H1 (cell line): ENCODE measurements around the gene SPATA6L. TPM values are rescaled to one million over a fixed set of nuclear protein-coding genes. Genes with fewer than 3 reads are reported as not detected.

ENCODE experiments used
- CTCF ChIA-PET: fragments of 300-600 bp; sonication (Branson Sonifier 250); formaldehyde crosslinking; loops from one replicate; lab custom pipeline; 2021; ENCODE audit not compliant: partially characterized antibody; lab: Charles Lee
- POLR2A ChIA-PET: fragments of 300-600 bp; sonication (Branson Sonifier 250); formaldehyde crosslinking; loops from one replicate; lab custom pipeline; 2021; ENCODE audit warnings: inconsistent platforms; ENCODE audit not compliant: partially characterized antibody; lab: Charles Lee
- DNase-seq, 2 experiments: peaks; one replicate each; pipeline versions ENCODE4 v3.0.0 to v3.0.0-alpha.2; 2010 to 2022; ENCODE audit warnings: low spot score in 2 of 2, low read depth in 1 of 2, mixed read lengths in 1 of 2
- FAIRE-seq: peaks from 2 replicates; lab custom pipeline; 2011; peaks lifted over from hg19 to GRCh38; lab: Jason Lieb, UNC
- H2AFZ ChIP-seq: 2 replicates; pipeline ENCODE4 v1.8.1; 2012; ENCODE audit warnings: low read length, inconsistent platforms
- H2AK5ac ChIP-seq: 2 replicates; pipeline ENCODE4 v1.6.1; 2013; ENCODE audit warnings: low read depth, low read length
- H2BK120ac ChIP-seq: replicated peaks from 2 replicates; pipeline ENCODE3; 2013; ENCODE audit warnings: low read depth, low read length, inconsistent platforms
- H2BK12ac ChIP-seq: 2 replicates; pipeline ENCODE4 v1.6.1; 2013; ENCODE audit warnings: low read depth, low read length
- H2BK15ac ChIP-seq: 2 replicates; pipeline ENCODE4 v1.6.1; 2013; ENCODE audit warnings: low read length
- H2BK20ac ChIP-seq: 2 replicates; pipeline ENCODE4 v1.6.1; 2013; ENCODE audit warnings: low read length
- H2BK5ac ChIP-seq: 2 replicates; pipeline ENCODE4 v1.6.1; 2013; ENCODE audit warnings: low read depth, low read length
- H3K14ac ChIP-seq: 2 replicates; pipeline ENCODE4 v1.6.1; 2013; ENCODE audit warnings: inconsistent platforms; ENCODE audit not compliant: insufficient read length
- H3K18ac ChIP-seq: 2 replicates; pipeline ENCODE4 v1.6.1; 2013; ENCODE audit warnings: low read length; ENCODE audit errors: extremely low read depth
- H3K23ac ChIP-seq: 2 replicates; pipeline ENCODE4 v1.6.1; 2013; ENCODE audit warnings: inconsistent platforms; ENCODE audit not compliant: insufficient read length
- H3K23me2 ChIP-seq: 2 replicates; pipeline ENCODE4 v1.6.1; 2013; ENCODE audit warnings: low read depth, low read length
- H3K27ac ChIP-seq: 2 replicates; pipeline ENCODE4 v1.6.1; 2011; ENCODE audit warnings: low read depth, low read length, inconsistent platforms
- H3K27me3 ChIP-seq, 4 experiments: replicated peaks in 1 of 4; 1 replicate in 1 of 4; 2 replicates in 3 of 4; pipeline versions ENCODE4 v1.6.1 to v1.8.1; 2011 to 2013; ENCODE audit warnings: low read length in 3 of 4, mild to moderate bottlenecking in 3 of 4, inconsistent platforms in 2 of 4, mixed read lengths in 2 of 4, moderate library complexity in 1 of 4; ENCODE audit not compliant: control insufficient read depth in 3 of 4, insufficient read depth in 3 of 4; ENCODE audit errors: extremely low read depth in 1 of 4
- H3K36me3 ChIP-seq, 4 experiments: 2 replicates each; pipeline versions ENCODE4 v1.6.1 to v1.8.1; 2011 to 2013; ENCODE audit warnings: mild to moderate bottlenecking in 4 of 4, low read length in 3 of 4, moderate library complexity in 2 of 4, control low read depth in 1 of 4, inconsistent platforms in 1 of 4; ENCODE audit not compliant: insufficient read depth in 4 of 4, control insufficient read depth in 2 of 4
- H3K4ac ChIP-seq: replicated peaks from 2 replicates; pipeline ENCODE3; 2013; ENCODE audit warnings: low read length, low read depth, mixed read lengths, inconsistent platforms; ENCODE audit not compliant: insufficient read length
- H3K4me1 ChIP-seq, 4 experiments: replicated peaks in 1 of 4; 1 replicate in 1 of 4; 2 replicates in 3 of 4; pipeline versions ENCODE4 v1.6.1 to v1.8.1; 2011 to 2013; ENCODE audit warnings: low read length in 3 of 4, inconsistent platforms in 2 of 4, mixed read lengths in 1 of 4; ENCODE audit not compliant: insufficient read depth in 4 of 4, control insufficient read depth in 3 of 4
- H3K4me2 ChIP-seq, 2 experiments: 2 replicates each; pipeline versions ENCODE4 v1.6.1 to v1.8.1; 2011 to 2013; ENCODE audit warnings: low read depth in 2 of 2, low read length in 2 of 2, control low read depth in 1 of 2, inconsistent platforms in 1 of 2, mild to moderate bottlenecking in 1 of 2; ENCODE audit not compliant: insufficient read depth in 1 of 2
- H3K4me3 ChIP-seq, 4 experiments: fragments of 200-600, 300-600 bp in 1 of 4; sonication (generic), shearing (Covaris generic), sonication (Bioruptor Twin) in 1 of 4; 2 replicates each; pipeline versions ENCODE4 v1.5.1 to v1.8.1; 2011 to 2016; ENCODE audit warnings: low read length in 4 of 4, low read depth in 3 of 4, control low read depth in 2 of 4, inconsistent platforms in 2 of 4, mild to moderate bottlenecking in 2 of 4, mixed read lengths in 1 of 4, moderate library complexity in 1 of 4; ENCODE audit not compliant: insufficient read depth in 2 of 4; ENCODE audit errors: extremely low read depth in 1 of 4
- H3K56ac ChIP-seq: replicated peaks from 2 replicates; pipeline ENCODE3; 2013; ENCODE audit warnings: low read depth, mild to moderate bottlenecking, mixed read lengths, low read length, inconsistent platforms; ENCODE audit not compliant: insufficient read length
- H3K79me1 ChIP-seq: 2 replicates; pipeline ENCODE4 v1.6.1; 2013; ENCODE audit warnings: low read depth, low read length, control low read depth
- H3K79me2 ChIP-seq, 2 experiments: 2 replicates each; pipeline versions ENCODE4 v1.6.1 to v1.8.1; 2012 to 2013; ENCODE audit warnings: low read length in 2 of 2, mild to moderate bottlenecking in 2 of 2, inconsistent platforms in 1 of 2; ENCODE audit not compliant: insufficient read depth in 2 of 2, control insufficient read depth in 1 of 2
- H3K9ac ChIP-seq, 4 experiments: replicated peaks in 1 of 4; 1 replicate in 1 of 4; 2 replicates in 3 of 4; pipeline versions ENCODE4 v1.6.1 to v1.8.1; 2011 to 2013; ENCODE audit warnings: low read depth in 3 of 4, low read length in 3 of 4, control low read depth in 2 of 4, mild to moderate bottlenecking in 2 of 4, moderate library complexity in 2 of 4, inconsistent platforms in 1 of 4; ENCODE audit errors: extremely low read depth in 1 of 4
- H3K9me3 ChIP-seq, 2 experiments: 2 replicates each; pipeline versions ENCODE4 v1.6.1 to v1.8.1; 2012 to 2013; ENCODE audit warnings: mild to moderate bottlenecking in 2 of 2, moderate library complexity in 2 of 2, control low read depth in 1 of 2, inconsistent platforms in 1 of 2, low read depth in 1 of 2, low read length in 1 of 2, mixed read lengths in 1 of 2; ENCODE audit not compliant: insufficient read depth in 2 of 2
- H4K20me1 ChIP-seq, 2 experiments: replicated peaks in 1 of 2; 2 replicates each; pipeline versions ENCODE3 to v1.8.1; 2011 to 2013; ENCODE audit warnings: inconsistent platforms in 2 of 2, low read length in 2 of 2, mild to moderate bottlenecking in 1 of 2; ENCODE audit not compliant: insufficient read depth in 2 of 2, control insufficient read depth in 1 of 2
- H4K5ac ChIP-seq: 2 replicates; pipeline ENCODE4 v1.6.1; 2013; ENCODE audit warnings: low read length, low read depth, mixed read lengths, inconsistent platforms; ENCODE audit not compliant: insufficient read length
- H4K8ac ChIP-seq: 2 replicates; pipeline ENCODE4 v1.8.0; 2013; ENCODE audit warnings: mild to moderate bottlenecking, moderate library complexity, low read length, inconsistent platforms; ENCODE audit not compliant: insufficient read depth; ENCODE audit errors: extremely low read depth
- H4K91ac ChIP-seq: replicated peaks from 2 replicates; pipeline ENCODE3; 2013; ENCODE audit warnings: low read length, mixed read lengths, inconsistent platforms; ENCODE audit not compliant: insufficient read length
- ATF3 ChIP-seq: IDR thresholded peaks from 2 replicates; pipeline ENCODE4 v1.6.1; 2011; ENCODE audit warnings: low read depth, mild to moderate bottlenecking, low read length; ENCODE audit not compliant: insufficient read depth
- POU5F1 ChIP-seq: IDR thresholded peaks from 2 replicates; pipeline ENCODE4 v1.6.1; 2011; ENCODE audit warnings: low read depth, mild to moderate bottlenecking, low read length, moderate library complexity
- RAD21 ChIP-seq, 2 experiments: IDR thresholded peaks in 1 of 2; conservative IDR thresholded peaks in 1 of 2; 2 replicates each; pipeline ENCODE4 v1.6.1; 2011; ENCODE audit warnings: low read depth in 2 of 2, low read length in 2 of 2, improper control_type of control experiment in 1 of 2, inconsistent platforms in 1 of 2, mild to moderate bottlenecking in 1 of 2, moderate library complexity in 1 of 2
- RXRA ChIP-seq: IDR thresholded peaks from 2 replicates; pipeline ENCODE4 v1.6.1; 2011; ENCODE audit warnings: low read depth, mild to moderate bottlenecking, low read length, moderate library complexity; ENCODE audit not compliant: insufficient read depth
- WGBS, 2 experiments: shearing (Covaris generic) in 1 of 2; methylation state at CpG; one replicate each; pipeline versions ENCODE4 v1.1.6 to v1.1.7; 2013 to 2015; ENCODE audit warnings: low lambda C conversion rate in 2 of 2, mixed read lengths in 2 of 2, inconsistent platforms in 1 of 2, low coverage in 1 of 2, missing lambda C conversion rate in 1 of 2; ENCODE audit not compliant: insufficient replicate concordance in 2 of 2, insufficient coverage in 1 of 2, insufficient read length in 1 of 2; ENCODE audit errors: extremely low coverage in 1 of 2, missing lambda C conversion rate in 1 of 2; 5-methylcytosine and 5-hydroxymethylcytosine counted together
- polyA plus RNA-seq, 7 experiments: library from polyadenylated mRNA; depleted of rRNA in 3 of 7; stranded (reverse) in 5 of 7; unstranded in 2 of 7; fragments of >200 nt in 5 of 7; fragments of 200-250 nt in 2 of 7; gene quantifications; 1 replicate in 5 of 7; 2 replicates in 1 of 7; 4 replicates in 1 of 7; pipeline versions ENCODE4 v1.2.1 to v1.2.3, GENCODE V29; 2011 to 2013; ENCODE audit warnings: missing spikeins in 2 of 7, mixed read lengths in 2 of 7
- total RNA-seq: library from RNA; stranded (reverse); fragmentation: NEBNext Ultra II Directional; extraction: Animal tissue kit (Norgen Biotek cat#: 25700); gene quantifications from 2 replicates; pipeline ENCODE4 v1.2.1, GENCODE V29; 2021
- TF ChIP-seq, protein P1 (sequence below): IDR thresholded peaks from 2 replicates; pipeline ENCODE4 v1.6.1; 2011; ENCODE audit warnings: low read length, improper control_type of control experiment

SPATA6L gene
- total and polyA plus RNA-seq, 2 of the 8 experiments (the other 6 are each of a cell fraction or from before 2014, with no cell fraction given), result 0.57 to 1.1 TPM

DNA sequence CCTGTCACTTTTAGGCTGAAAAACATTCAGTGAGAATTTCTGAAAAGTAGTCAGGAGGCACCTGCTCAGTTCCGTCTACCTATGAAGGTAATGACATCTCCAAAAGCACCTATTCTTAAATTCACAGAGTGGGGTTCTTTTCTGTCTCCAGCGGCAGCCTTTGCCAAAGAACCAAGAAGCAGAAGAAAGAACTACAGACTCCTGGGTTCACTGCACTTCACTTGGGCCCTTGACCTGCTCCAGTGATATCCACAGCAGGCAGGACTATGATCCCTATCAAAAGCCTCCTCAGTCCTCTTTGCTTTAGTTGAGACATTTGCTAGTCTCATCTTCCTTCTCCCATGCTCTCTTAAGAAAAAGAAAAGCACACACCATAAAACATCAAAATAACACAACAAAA lies 23.9 kb downstream of the SPATA6L start:
- Histone ChIP-seq H2AK5ac (no peak overlapping the region), H3K4ac (no peak overlapping the region), H2BK5ac (no peak overlapping the region)
- WGBS, 2 experiments, result 82% methylated on average over 2 of the region's 2 CpGs; no CpG with 5 or more reads in 1 of the 2 experiments
- TF ChIP-seq POU5F1 (no peak), RAD21 (IDR thresholded peaks at IDR 0.05 in 1 of 2, conservative IDR thresholded peaks at IDR 0.05 in 1 of 2; ENCODE audit: low read depth in 2 of 2, low read length in 2 of 2) (no peak), ATF3 (no peak), RXRA (no peak)
- TF ChIP-seq, protein P1, sequence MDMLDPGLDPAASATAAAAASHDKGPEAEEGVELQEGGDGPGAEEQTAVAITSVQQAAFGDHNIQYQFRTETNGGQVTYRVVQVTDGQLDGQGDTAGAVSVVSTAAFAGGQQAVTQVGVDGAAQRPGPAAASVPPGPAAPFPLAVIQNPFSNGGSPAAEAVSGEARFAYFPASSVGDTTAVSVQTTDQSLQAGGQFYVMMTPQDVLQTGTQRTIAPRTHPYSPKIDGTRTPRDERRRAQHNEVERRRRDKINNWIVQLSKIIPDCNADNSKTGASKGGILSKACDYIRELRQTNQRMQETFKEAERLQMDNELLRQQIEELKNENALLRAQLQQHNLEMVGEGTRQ, result no peak
- TF ChIP-seq, all 59 proteins: peak for 0
- Histone ChIP-seq H3K4me3 (no peak overlapping the region), H3K14ac (no peak overlapping the region), H3K27ac (no peak overlapping the region), H2BK120ac (no peak overlapping the region), H4K20me1 (no peaks in the 10 kb centered on the region), H4K5ac (no peak overlapping the region), H4K8ac (no peak overlapping the region), H4K91ac (no peak overlapping the region), H3K79me1 (no peaks in the 10 kb centered on the region), H3K23me2 (no peaks in the 10 kb centered on the region; the same call in 1 of the 2 replicates), H3K4me2 (no peak overlapping the region), H2BK15ac (no peak overlapping the region), H3K79me2 (no peaks in the 10 kb centered on the region), H3K23ac (no peak overlapping the region), H3K36me3 (no peaks in the 10 kb centered on the region), H3K27me3 (no peaks in the 10 kb centered on the region), H3K9ac (no peak overlapping the region), H3K4me1 (no peaks in the 10 kb centered on the region), H2BK12ac (no peak overlapping the region), H3K56ac (no peak overlapping the region), H3K9me3 (no peaks in the 10 kb centered on the region), H3K18ac (no peak overlapping the region), H2BK20ac (no peak overlapping the region), H2AFZ (no peak overlapping the region)
- no peak for FAIRE-seq
- no peak for DNase-seq
- CTCF ChIA-PET, result interaction anchor here (1.0 to 2.1 kb wide), 3 partner anchors 89 to 261 kb away, joined by 3 to 7 read pairs (median 3); no protein-coding TSS in a partner anchor
- POLR2A ChIA-PET, result interaction anchor here (1.5 kb wide), 1 partner anchor 21 kb away, joined by 5 read pairs; no protein-coding TSS in a partner anchor
